Measurements from ENCODE around the gene GPATCH2.
A peak's percentile ranks its signal among the peaks of the same experiment; 100 is the strongest.
"Not testable (repeated sequence)": the region's sequence is repeated elsewhere in the genome, so short reads cannot be mapped to it uniquely, and the experiment has no call there.

The GPATCH2 gene

DNA sequence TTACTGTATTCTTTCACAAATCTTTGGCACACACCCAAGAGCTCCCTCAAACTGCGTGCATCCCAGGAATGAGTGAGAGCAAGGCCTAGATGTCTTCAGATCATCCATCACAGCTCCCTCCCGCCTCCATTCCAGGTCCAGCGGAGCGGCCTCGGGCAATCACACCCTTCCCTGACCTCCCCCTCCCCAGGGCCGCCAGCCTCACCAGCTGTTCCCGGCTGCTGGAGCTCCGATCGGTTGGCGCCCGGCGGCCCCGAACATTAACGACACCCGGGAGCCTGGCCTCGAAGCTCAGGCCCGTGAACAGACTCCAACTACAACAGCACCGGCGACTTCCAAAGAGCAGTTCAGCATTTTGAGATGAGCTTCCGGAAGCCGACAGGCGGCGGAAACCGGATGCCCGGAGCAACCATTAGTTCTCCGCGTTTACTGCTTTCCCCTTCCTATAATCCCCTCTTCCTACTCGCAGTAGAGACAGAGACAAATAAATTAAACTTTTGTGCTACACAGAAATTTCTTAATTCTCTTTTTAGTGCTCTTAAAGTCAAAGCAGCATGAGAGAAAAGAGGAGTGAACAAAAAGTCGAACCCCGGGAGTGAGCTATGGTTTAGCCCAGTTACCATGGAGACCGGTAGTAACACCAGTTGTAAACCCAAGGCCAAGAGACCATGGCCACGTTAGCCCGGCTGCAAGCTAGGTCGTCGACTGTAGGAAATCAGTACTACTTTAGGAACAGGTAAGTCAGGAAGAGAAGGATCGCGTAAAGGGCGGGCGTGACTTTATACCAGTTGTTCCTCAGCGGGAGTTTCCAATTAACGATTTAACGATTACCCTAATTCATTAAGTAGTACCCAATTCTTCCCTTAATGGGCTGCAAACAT, at the start of gene GPATCH2, which contains the start of gene SPATA17:
Gene GPATCH2, minus strand, starts transcription at position 380 of the 881 bp plus-strand sequence. Its CDS starts 119 bp downstream, at position 261.
Gene SPATA17, plus strand, starts transcription at position 634 of the 881 bp plus-strand sequence. Its CDS starts 35 bp downstream, at position 669.
- peak; percentile 37 for DNase-seq

- DNase-seq: no peak
Observed at GRCh38 chr1:217674028-217674729, 43.3 kb upstream of the GPATCH2 start.

DNA sequence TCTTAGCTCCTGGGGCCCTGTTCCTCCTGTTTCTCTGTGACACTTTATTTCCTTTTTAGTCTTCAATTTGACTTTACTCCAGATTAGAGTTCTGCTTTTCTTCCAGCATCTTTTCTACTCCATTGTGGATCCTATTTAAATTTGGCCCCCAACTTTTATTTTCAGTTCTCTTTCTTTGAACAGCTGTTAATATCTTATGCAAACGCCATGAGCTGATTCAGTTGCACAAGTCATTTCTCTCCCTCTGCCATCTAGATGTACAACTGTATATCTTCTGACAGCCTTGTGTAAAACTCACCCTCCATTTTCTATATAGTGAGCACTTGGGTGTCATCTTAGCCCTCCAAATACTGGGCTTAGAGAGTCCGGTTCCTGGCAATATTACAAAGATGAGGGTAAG, 42.5 kb upstream of the GPATCH2 start:
- no peak for DNase-seq

DNA sequence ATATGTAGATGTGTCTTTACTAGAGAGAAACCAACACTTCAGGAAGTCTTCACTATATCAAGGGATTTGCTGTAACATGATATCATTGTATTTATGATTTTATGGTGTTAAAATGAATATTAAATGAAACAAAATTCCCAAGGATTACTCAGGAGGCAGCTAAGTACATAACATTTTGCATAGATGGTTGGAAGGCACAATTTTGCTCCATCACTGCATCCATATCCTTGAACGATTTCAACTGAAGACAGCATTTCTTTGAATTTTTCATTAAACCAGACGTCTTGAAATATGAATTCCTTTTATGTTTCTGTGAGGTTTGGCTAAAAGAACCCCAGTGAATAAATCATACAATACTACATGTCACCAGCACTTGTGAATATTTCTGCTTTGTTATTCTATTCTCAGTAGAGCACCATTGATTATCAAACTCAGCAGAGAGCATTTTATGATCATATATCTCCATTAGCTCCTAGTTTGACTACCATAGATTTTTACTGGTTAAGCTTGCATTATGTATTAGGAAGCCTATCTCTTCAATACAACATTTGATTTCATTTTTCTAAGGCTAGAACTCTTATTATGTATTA, 37.6 kb upstream of the GPATCH2 start:
- no peak for DNase-seq

DNA sequence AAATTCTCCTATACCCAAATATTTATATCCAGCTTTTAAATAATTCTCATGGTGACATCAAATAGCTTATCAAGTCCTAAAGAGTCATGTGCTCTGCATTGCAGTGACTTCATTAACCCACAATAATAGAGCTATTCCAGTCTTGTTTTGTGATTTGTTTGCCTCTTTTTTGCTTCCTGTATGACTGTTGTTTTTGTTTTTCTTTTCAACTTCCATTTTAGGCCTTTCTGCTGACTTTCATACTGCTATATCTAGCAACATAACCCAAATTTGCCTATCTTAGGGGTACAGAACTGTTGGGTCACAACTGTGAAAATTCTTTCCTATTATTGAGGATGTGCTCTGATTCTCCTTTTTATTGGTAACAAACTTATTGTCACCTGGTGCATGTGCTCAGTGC, 30.5 kb upstream of the GPATCH2 start:
- no peak for DNase-seq

- no peak for DNase-seq
Observed at GRCh38 chr1:217660353-217661062, 29.6 kb upstream of the GPATCH2 start.

DNA sequence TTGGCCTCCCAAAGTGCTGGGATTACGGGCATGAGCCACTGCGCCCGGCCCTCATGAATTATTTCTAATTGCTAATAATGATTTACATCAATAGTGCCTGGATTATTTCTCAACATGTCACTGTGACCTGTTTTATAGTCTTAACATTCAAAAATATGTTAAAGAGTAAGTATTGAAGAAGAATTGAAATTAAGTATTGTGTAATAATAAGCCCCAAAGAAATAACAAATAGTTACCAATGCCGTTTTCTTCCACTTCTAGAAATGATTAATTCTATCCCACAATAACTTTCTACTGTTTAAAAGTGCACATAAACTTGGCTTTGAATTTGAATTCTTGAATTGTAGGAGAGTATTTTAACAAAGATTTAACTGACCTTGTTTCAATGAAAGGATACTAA, 19.8 kb upstream of the GPATCH2 start:
- no peak for DNase-seq

- no peak for DNase-seq
Observed at GRCh38 chr1:217647791-217648190, 16.9 kb upstream of the GPATCH2 start.

DNA sequence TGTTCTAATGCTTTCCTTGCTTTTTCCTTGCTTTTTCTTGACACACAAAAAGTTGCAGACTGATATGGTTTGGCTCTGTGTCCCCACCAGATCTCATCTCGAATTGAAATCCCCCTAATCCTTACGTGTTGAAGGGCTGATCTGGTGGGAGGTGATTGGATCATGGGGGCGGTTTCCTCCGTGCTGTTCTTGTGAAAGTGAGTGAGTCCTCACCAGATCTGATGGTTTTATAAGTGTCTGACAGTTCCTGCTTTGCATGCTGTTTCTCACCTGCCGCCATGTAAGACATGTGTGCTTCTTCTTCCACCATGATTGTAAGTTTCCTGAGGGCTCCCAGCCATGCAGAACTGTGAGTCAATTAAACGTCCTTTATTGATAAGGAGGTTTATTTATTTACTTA, 11.6 kb upstream of the GPATCH2 start:
- no peak for DNase-seq

DNA sequence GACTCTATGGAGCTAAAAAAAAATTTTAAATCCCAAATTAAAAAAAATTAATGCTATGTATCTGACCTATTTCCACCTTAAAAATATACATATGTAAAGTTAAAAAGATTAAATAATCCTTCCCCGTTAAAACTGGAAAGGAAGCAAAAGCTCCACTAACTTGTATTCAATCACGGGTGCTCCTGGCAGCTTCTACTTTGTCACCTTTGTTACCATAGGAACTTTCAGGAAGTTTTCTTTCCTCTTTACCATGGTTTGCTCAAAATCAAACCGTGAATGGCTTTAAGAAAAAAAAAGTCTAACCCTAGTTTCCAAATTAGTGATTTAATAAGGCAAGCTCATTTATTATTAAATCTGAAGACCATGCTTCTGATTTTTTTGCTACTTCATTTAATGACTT, 3.5 kb downstream of the GPATCH2 start:
- no peak for DNase-seq

DNA sequence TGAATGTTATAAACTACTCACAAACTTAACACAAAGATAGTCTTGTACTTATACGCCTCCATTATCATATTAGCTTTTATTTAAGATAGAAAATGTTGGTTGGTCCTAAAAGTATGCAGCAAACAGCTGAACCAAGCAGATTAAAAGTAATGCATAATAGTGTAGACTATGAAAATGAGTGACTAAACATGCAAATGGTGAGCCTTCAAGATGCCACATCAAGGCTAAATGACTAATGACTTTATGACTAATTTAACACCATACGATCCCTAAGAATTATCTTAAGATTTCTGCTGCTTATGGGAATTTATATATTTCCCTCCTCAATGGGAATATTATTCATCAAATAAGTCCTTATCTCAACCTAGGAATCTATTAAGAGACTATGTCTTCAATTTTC, 4.6 kb downstream of the GPATCH2 start:
- DNase-seq: no peak

DNA sequence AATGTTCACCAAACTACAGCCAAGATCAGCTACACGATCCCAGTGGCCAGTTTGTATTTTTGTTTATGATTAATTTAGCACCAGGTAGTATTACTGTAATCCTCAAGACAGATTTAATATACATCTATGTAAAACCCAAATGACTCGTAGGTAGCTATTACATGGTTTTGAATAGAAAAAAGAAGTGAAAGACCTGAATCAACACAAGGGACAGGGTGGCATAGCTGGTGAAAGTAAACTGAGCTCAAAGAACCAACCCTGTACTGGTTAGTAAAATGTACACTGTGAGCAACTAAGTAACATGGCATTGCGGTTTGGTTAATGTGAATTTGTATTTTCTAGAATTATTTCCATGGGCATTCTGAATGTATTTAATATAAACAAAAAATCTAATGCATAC, 8.8 kb downstream of the GPATCH2 start:
- DNase-seq: no peak

DNA sequence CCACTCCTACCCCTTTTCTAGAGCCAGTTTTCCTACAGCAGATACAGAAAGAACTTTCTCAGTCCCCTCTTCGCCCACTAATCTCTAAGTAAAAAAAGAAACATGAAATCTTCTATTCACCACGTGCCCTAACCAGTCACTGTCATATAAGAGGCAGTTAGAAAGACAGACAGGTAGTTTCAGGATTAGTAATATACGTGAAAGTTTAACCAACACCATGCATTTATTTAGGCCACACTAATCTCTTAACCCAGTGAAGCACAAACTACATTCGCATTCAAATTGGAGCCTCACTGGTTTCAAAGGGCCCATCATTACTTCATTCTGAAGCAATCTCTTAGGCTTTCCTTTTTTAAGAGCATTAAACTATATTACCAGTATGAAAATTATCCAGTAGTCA, 10.1 kb downstream of the GPATCH2 start:
- no peak for DNase-seq

DNA sequence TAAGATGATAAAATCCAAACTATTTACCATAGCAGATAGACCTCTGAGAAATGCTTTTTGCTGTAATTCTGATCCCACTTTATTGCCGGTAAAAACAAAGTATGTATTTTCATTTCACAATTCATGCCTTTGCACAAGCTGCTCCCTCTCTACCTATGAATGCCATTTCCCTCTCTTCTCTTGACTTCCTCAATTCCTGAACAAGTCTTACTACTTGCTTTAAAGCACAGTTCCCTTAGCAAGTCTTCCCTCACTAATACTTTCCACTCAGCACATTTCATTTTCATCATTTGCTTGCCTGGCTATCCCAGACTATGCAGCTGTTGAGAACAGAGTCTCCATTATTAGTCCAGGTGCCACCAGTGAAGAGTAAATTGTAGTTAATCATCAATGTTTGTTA, 13.8 kb downstream of the GPATCH2 start:
- no peak for DNase-seq

DNA sequence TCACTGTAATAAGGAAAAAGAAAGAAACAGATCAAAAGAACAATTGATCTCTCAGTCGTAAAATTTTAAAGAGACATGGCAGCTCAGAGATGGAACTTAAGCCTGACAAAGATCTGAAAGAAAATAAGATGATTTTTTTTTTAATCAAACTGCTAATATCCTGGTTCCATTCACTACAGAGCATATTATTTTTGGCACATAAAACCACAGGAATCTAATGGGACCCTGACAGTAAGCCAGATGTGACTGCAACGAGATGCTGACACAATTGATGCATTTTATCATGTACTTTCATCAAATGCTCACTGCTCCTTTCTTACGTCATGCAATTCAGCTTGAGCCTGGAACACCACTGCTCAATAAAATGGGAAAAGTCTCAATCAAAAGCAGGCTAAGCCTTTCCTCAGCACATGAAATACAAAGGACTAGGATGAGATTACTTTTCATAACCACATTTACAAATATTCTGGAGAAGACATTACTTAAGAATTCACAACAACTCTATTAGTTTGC, 16.6 kb downstream of the GPATCH2 start:
- DNase-seq: no peak

GRCh38 chr1:217605390-217605789, 25.5 kb downstream of the GPATCH2 start:
- DNase-seq: no peak

GRCh38 chr1:217602380-217602779, 28.5 kb downstream of the GPATCH2 start:
- no peak for DNase-seq

DNA sequence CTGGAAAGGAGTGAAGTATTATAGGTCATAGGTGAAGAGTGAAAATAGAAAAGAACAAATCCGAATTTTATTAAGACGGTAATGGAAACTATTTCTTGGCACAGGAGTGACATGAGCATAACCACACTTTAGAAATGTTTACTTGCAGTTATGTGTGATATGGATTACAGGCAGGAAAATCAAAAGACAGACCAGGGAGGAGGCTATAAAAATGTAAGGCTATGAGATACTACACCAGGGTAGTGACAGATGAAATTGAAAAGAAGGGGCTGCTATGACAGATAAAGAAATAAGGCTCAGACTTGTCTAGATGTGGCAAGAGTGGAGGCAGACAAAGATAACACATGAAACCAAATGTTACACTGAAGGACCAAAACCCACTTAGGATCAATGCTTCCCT, 31.7 kb downstream of the GPATCH2 start:
- DNase-seq: no peak

DNA sequence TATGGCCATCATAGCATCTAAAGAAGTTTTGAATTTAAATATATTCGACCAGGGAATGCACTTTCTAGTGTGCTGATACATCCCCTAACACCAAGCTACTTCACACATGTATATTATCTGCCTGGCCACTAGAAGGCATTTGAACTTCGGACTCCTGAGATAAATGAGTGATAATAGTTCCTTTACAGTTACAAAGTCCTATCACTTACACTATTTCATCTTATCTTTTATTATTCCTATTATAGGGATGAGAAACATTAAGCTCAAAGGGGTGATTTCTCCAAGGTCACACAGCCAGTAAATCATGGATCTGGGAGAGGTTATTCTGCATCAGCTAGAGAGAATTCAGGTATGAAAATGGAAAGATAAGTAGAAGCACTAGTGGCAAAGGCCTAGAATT, 40.3 kb downstream of the GPATCH2 start:
- DNase-seq: no peak

- DNase-seq: no peak
Observed at GRCh38 chr1:217586586-217586985, 44.3 kb downstream of the GPATCH2 start.

DNA sequence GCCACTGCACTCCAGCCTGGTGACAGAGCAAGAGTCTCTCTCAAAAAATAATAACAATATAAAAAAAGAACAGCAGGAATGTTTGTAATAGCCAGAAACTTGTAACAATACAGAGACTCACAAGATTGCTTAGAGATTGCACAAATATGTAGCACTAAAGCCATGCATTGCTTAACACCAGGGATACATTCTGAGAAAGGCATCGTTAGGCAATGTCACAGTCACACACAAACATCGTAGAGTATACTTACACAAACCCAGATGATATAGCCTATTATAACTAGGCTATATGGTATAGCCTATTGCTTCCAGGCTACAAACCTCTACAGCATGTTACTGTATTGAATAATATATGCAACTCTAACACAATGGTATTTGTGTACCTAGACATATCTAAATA, 45.3 kb downstream of the GPATCH2 start:
- DNase-seq: no peak

DNA sequence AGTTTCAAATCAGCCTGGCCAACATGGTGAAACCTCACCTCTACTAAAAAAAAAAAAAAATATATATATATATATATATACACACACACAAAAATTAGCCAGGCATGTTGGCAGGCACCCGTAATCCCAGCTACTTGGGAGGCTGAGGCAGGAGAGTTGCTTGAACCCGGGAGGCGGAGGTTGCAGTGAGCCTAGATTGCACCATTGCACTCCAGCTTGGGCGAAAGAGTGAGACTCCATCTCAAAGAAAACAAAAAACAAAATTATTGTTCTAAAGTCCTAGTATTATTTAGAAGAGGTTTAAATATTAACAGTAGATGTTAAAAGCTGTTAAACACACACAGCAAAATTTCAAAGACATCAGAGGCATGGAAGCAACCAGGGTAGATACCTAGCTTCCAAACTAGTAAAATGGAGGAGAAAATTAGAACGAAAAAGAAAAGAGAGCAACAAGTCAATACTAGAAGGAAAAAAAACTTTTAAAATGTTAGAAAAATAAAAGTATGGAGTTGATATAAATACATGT, 46.5 kb downstream of the GPATCH2 start:
- not testable (repeated sequence) for DNase-seq

DNA sequence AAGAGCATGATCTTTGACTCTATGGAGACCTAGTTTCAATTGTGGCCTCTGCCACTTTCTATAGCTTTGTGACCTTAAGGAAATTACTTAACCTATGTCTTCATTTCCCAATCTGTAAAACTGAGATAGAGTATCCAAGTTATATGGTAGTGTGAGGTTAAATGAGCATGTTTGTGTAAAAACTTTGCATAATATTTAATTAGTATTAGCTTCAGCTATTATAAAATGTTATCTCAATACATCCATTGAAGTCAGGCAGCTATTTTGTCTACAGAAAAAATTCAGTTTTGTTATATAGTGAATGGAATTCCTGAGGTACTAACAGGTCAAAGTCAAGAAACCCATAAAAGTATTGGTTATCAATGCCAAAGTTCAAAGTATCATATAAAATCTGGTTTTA, 53.6 kb downstream of the GPATCH2 start:
- no peak for DNase-seq

All from NCI-H524 treated with DMSO at 0.1 percent for 48 hours (cell line).